ENCODE measurements around the gene FAM210A. TPM values are rescaled to one million over a fixed set of nuclear protein-coding genes. Genes with fewer than 3 reads are reported as not detected.
A peak's percentile ranks its signal among the peaks of the same experiment; 100 is the strongest.

FAM210A gene
- total RNA-seq, 2 donors from 2014 or later: 10.3 to 12.4 TPM

- TF ChIP-seq POLR2A (IDR thresholded peaks at IDR 0.05): no peak
- TF ChIP-seq, protein P1, sequence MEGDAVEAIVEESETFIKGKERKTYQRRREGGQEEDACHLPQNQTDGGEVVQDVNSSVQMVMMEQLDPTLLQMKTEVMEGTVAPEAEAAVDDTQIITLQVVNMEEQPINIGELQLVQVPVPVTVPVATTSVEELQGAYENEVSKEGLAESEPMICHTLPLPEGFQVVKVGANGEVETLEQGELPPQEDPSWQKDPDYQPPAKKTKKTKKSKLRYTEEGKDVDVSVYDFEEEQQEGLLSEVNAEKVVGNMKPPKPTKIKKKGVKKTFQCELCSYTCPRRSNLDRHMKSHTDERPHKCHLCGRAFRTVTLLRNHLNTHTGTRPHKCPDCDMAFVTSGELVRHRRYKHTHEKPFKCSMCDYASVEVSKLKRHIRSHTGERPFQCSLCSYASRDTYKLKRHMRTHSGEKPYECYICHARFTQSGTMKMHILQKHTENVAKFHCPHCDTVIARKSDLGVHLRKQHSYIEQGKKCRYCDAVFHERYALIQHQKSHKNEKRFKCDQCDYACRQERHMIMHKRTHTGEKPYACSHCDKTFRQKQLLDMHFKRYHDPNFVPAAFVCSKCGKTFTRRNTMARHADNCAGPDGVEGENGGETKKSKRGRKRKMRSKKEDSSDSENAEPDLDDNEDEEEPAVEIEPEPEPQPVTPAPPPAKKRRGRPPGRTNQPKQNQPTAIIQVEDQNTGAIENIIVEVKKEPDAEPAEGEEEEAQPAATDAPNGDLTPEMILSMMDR (IDR thresholded peaks at IDR 0.05): peak in 1 of 4 experiments; percentile 7
- H3K27me3 ChIP-seq (replicated peaks; ENCODE audit: insufficient read depth): no peaks in the 10 kb centered on the region
- no peaks in the 10 kb centered on the region for H3K9me3 ChIP-seq
- intact Hi-C loops (cut with DNase I): no loop called here
- H3K4me1 ChIP-seq (replicated peaks): no peaks in the 10 kb centered on the region
- WGBS: 25% methylated on average over 63 of the region's 84 CpGs
- H3K4me3 ChIP-seq: peak overlapping the region; percentile 23 to 31
- no peaks in the 10 kb centered on the region for H3K36me3 ChIP-seq
- peak overlapping the region in 1 of 2 donors; percentile 57 for H3K27ac ChIP-seq
- DNase-seq (ENCODE audit: low spot score): no peak
These were observed 84.6 kb downstream of the FAM210A start for GRCh38 chr18:13641551-13642439.

DNA sequence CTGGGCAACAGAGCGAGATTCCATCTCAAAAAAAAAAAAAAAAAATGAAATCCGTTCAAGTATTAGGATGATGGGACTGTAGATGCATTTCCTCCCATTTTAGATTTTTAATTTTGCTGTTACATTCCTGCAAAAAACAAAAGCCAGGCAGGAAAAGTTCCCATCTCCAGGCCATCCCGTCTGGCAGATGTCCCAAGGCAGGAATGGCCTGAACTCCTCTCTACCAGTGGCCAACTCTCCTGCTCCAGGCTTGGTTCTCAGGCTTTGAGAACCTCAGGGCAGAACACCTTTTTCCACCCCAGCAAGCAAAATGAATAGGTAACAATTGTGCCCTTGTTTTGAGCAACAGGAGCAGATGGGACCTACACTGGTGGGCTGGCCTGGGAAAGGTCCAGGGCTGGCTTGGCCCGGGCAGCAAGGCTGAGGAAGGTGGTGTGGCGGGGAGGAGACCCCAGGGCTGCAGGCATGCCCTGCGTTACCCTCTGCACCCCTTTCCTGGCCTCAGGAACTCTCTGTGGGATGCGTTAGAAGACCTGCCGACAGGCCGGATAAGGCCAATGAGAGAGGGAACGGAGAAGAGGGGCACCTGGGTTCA, 86.0 kb downstream of the FAM210A start:
- H3K4me1 ChIP-seq (replicated peaks): no peaks in the 10 kb centered on the region
- DNase-seq (ENCODE audit: low spot score): no peak
- TF ChIP-seq POLR2AphosphoS5 (IDR thresholded peaks at IDR 0.05) (no peak), POLR2A (IDR thresholded peaks at IDR 0.05) (no peak)
- TF ChIP-seq, protein P1 (IDR thresholded peaks at IDR 0.05): no peak

GRCh38 chr18:13638719-13639595, 87.4 kb downstream of the FAM210A start:
- no peaks in the 10 kb centered on the region for H3K4me1 ChIP-seq (replicated peaks)
- H3K36me3 ChIP-seq: no peaks in the 10 kb centered on the region
- no peak overlapping the region for H3K27ac ChIP-seq
- 88% methylated on average over 10 of the region's 10 CpGs for WGBS
- no peaks in the 10 kb centered on the region for H3K27me3 ChIP-seq (replicated peaks; ENCODE audit: insufficient read depth)
- H3K9me3 ChIP-seq: no peaks in the 10 kb centered on the region
- TF ChIP-seq POLR2AphosphoS5 (IDR thresholded peaks at IDR 0.05) (no peak), POLR2A (IDR thresholded peaks at IDR 0.05) (no peak)
- TF ChIP-seq, protein P1 (IDR thresholded peaks at IDR 0.05): no peak
- H3K4me3 ChIP-seq: no peak overlapping the region
- no peak for DNase-seq (ENCODE audit: low spot score)
- intact Hi-C loops (cut with DNase I): no loop called here

More for the DNA sequence above, 86.0 kb downstream of the FAM210A start:
- no peaks in the 10 kb centered on the region for H3K27me3 ChIP-seq (replicated peaks; ENCODE audit: insufficient read depth)
- no peak overlapping the region for H3K4me3 ChIP-seq
- H3K9me3 ChIP-seq: no peaks in the 10 kb centered on the region
- intact Hi-C loops (cut with DNase I): no loop called here
- no peaks in the 10 kb centered on the region for H3K36me3 ChIP-seq
- WGBS: 89% methylated on average over 10 of the region's 10 CpGs
- no peak overlapping the region for H3K27ac ChIP-seq

DNA sequence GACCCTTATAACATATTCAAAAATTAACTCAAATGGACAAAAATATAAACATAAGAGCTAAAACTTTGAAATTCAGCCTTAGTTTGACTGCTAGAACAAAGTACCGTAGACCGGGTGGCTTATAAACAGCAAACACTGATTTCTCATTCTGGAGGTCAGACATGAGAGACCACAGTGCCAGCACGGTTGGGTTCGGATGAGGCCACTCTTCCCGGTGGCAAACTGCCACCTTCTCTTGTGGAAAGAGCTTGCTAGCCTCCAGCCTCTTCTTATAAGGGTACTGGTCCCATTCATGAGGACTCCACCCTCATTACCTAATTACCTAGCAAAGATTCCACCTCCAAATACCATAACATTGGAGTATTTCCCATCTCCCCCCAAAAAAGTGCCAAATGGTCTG, 91.3 kb downstream of the FAM210A start:
- intact Hi-C loops (cut with DNase I): no loop called here
- Histone ChIP-seq H3K4me3 (no peak overlapping the region), H3K27me3 (replicated peaks; ENCODE audit: insufficient read depth) (no peaks in the 10 kb centered on the region), H3K9me3 (no peaks in the 10 kb centered on the region), H3K4me1 (replicated peaks) (no peaks in the 10 kb centered on the region), H3K36me3 (no peaks in the 10 kb centered on the region), H3K27ac (no peak overlapping the region)
- TF ChIP-seq POLR2AphosphoS5 (IDR thresholded peaks at IDR 0.05) (no peak), POLR2A (IDR thresholded peaks at IDR 0.05) (no peak)
- TF ChIP-seq, protein P1 (IDR thresholded peaks at IDR 0.05): no peak
- WGBS: 80% methylated on average over 5 of the region's 5 CpGs
- no peak for DNase-seq (ENCODE audit: low spot score)

Measured in prostate gland (tissue), 2 donors.